ENCODE measurements around the gene PCNT.

Gene PCNT

GRCh38 chr21:46285761-46286647 is 38.0 kb upstream of the PCNT start, which contains the start of gene YBEY (continued):
- peak; percentile 30; the same call in 1 of the 2 replicates for TF ChIP-seq ZNF266 (tag by site-specific recombination; IDR thresholded peaks at IDR 0.05; ENCODE audit: low read depth)
- no peak; the same call in none of the 2 replicates for TF ChIP-seq ZNF843 (tag by site-specific recombination; IDR thresholded peaks at IDR 0.05)
- no peak for TF ChIP-seq FEZF1 (tag by site-specific recombination; IDR thresholded peaks at IDR 0.05)
- TF ChIP-seq ZNF76 (tag by site-specific recombination; IDR thresholded peaks at IDR 0.05; ENCODE audit: borderline replicate concordance, low read depth) = peak; percentile 79; the same call in 1 of the 2 replicates
- TF ChIP-seq ZNF335 (tag by site-specific recombination; conservative IDR thresholded peaks at IDR 0.05) = peak; percentile 85
- TF ChIP-seq ZNF623 (tag by site-specific recombination; IDR thresholded peaks at IDR 0.05) = peak; percentile 40; the same call in 1 of the 2 replicates
- TF ChIP-seq ATF2 (tag by site-specific recombination; IDR thresholded peaks at IDR 0.05; ENCODE audit: low read depth) = no peak
- 0 out of 2 replicates have a peak, but pooled peaks have one; percentile 24 for TF ChIP-seq EGR2 (tag by site-specific recombination; IDR thresholded peaks at IDR 0.05; ENCODE audit: low read depth)
- no peak for TF ChIP-seq ZNF426 (tag by site-specific recombination; IDR thresholded peaks at IDR 0.05)
- no peak for TF ChIP-seq ZFP3 (tag by site-specific recombination; IDR thresholded peaks at IDR 0.05; ENCODE audit: low read depth)
- TF ChIP-seq ZNF18 (tag by site-specific recombination; IDR thresholded peaks at IDR 0.05) = no peak
- TF ChIP-seq ZNF133 (tag by site-specific recombination; IDR thresholded peaks at IDR 0.05) = no peak
- no peak for TF ChIP-seq GFI1B (tag by site-specific recombination; IDR thresholded peaks at IDR 0.05)
- no peak for TF ChIP-seq ZNF354C (tag by site-specific recombination; IDR thresholded peaks at IDR 0.05; ENCODE audit: borderline replicate concordance, low read depth)
- no peak for TF ChIP-seq ZFP41 (tag by site-specific recombination; IDR thresholded peaks at IDR 0.05; ENCODE audit: borderline replicate concordance)
- no peak for TF ChIP-seq BCL11A (tag by site-specific recombination; IDR thresholded peaks at IDR 0.05; ENCODE audit: low read depth)
- TF ChIP-seq PRDM10 (tag by site-specific recombination; IDR thresholded peaks at IDR 0.05) = peak; percentile 76
- no peak for TF ChIP-seq ZNF248 (tag by site-specific recombination; IDR thresholded peaks at IDR 0.05)
- TF ChIP-seq ZNF600 (tag by site-specific recombination; IDR thresholded peaks at IDR 0.05) = peak; percentile 95
- peak; percentile 99 for TF ChIP-seq ZBTB11 (tag by site-specific recombination; conservative IDR thresholded peaks at IDR 0.05; ENCODE audit: low read depth)
- TF ChIP-seq ZNF175 (tag by site-specific recombination; IDR thresholded peaks at IDR 0.05) = no peak
- peak; percentile 99 for TF ChIP-seq ZSCAN5A (tag by site-specific recombination; IDR thresholded peaks at IDR 0.05)
- no peak for TF ChIP-seq HOXC10 (CRISPR knock-in tag; IDR thresholded peaks at IDR 0.05)
- 0 out of 2 replicates have a peak, but pooled peaks have one; percentile 26 for TF ChIP-seq ZSCAN4 (tag by site-specific recombination; IDR thresholded peaks at IDR 0.05)
- TF ChIP-seq ZNF621 (tag by site-specific recombination; IDR thresholded peaks at IDR 0.05) = no peak

Data from HEK293 (cell line).